AG09319 (cell line): ENCODE measurements around the gene LZTS2.

Source experiments
- DNase-seq: peaks from one replicate; pipeline ENCODE4 v3.0.0-alpha.2; 2010; ENCODE audit warnings: low read depth; ENCODE audit errors: extremely low read depth
- TF ChIP-seq, protein P1 (sequence below): IDR thresholded peaks from 2 replicates; pipeline ENCODE4 v1.5.1; 2011; ENCODE audit warnings: low read depth, mild to moderate bottlenecking, inconsistent platforms, low read length, moderate library complexity

The LZTS2 gene

DNA sequence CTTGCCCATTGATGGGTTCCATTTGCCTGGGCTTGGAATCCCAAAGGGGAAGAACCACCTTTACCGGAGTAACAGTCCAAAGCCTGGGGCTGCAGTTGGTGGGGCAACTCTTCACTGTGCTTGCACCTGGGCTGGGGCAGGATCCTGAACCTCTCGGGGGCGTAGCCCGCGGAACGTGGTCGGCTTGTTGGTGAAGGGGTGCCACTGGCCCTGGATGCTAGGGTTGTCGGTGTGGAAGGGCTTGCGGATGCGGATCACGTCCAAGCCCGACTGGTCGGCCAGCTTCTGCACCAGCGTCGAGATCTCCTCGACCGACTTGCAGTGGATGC is 13.0 kb upstream of the LZTS2 start:
- no peak for DNase-seq
- TF ChIP-seq, protein P1, sequence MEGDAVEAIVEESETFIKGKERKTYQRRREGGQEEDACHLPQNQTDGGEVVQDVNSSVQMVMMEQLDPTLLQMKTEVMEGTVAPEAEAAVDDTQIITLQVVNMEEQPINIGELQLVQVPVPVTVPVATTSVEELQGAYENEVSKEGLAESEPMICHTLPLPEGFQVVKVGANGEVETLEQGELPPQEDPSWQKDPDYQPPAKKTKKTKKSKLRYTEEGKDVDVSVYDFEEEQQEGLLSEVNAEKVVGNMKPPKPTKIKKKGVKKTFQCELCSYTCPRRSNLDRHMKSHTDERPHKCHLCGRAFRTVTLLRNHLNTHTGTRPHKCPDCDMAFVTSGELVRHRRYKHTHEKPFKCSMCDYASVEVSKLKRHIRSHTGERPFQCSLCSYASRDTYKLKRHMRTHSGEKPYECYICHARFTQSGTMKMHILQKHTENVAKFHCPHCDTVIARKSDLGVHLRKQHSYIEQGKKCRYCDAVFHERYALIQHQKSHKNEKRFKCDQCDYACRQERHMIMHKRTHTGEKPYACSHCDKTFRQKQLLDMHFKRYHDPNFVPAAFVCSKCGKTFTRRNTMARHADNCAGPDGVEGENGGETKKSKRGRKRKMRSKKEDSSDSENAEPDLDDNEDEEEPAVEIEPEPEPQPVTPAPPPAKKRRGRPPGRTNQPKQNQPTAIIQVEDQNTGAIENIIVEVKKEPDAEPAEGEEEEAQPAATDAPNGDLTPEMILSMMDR: no peak

DNA sequence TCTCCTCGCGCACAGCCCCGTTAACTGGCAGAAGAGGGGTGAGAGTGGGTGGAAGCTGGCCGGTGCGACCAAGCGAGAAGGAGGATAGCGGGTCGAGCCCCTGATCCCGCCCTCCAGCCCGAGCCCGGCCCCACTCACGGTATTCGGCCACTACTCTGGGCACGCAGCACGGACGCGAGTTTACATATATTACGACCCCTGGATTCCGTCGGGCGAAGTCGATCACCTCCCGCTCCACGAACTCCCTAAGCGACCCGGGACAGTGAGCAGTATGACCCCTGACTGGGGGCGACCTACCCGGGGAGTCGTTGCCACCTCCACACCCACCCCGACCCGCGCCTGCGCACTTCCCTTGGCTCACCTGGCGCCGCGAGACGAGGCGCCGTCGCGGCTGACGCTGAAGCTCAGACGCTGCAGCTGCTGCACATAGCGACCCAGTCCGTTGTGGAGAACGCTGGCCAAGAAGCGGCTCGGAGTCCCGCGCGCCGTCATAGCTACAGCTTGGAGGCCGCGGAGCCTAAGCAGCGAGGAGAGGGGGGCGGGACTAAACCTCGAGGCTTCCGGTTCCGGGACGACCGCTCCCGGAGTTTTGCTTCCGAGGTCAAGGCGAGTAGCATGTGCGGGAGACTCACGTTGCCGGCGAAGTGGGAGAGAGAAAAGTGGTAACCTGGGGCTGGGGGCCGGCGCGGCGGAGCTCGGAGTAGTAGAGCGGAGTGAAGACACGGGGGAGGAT is 12.5 kb upstream of the LZTS2 start, which contains the start of the genes MRPL43 and TWNK:
MRPL43 (minus strand) TSS at position 546 of the 733 bp plus-strand sequence; CDS start at position 492, 54 bp downstream.
TWNK (plus strand) TSS at position 592 of the 733 bp plus-strand sequence. CDS start 668 bp downstream, outside the sequence.
- DNase-seq: no peak
- TF ChIP-seq, protein P1: no peak

DNA sequence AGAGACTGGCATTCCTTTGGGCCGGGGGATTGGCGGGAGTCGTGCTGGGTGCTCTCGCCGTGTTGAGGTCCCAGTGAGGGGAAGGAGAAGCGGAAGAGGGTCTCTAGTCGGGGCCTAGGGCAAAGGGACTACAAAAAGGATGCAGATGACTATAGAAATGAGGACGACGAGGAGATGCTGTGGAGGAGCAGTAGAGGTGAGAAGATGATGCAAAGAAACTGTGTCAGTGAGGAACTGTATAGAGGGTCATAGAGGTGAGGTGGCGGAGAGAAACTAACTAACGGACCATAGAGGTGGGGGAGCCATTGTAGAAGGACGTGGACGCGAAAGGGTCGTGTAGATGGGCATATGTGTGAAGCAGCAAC is 11.9 kb upstream of the LZTS2 start:
- TF ChIP-seq, protein P1: no peak
- DNase-seq: no peak

DNA sequence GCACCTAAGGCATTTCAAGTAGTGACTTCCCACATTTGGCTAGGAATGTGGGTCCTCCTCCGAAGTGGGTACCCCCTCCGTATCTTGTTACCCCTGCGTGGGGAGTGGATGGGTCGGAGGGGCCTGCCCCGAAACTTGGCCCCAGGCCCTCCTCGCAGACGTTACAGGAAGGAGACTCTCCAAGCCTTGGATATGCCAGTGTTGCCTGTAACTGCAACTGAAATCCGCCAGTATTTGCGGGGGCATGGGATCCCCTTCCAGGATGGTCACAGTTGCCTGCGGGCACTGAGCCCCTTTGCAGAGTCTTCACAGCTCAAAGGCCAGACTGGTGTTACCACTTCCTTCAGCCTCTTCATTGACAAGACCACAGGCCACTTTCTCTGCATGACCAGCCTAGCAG is 11.4 kb upstream of the LZTS2 start:
- TF ChIP-seq, protein P1: no peak
- no peak for DNase-seq

DNA sequence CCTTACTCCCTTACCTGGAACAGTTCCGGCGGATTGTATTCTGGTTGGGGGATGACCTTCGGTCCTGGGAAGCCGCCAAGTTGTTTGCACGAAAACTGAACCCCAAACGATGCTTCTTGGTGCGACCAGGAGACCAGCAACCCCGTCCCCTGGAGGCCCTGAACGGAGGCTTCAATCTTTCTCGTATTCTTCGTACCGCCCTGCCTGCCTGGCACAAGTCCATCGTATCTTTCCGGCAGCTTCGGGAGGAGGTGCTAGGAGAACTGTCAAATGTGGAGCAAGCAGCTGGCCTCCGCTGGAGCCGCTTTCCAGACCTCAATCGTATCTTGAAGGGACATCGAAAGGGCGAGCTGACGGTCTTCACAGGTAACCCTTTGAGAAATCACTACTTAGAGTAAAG is 10.5 kb upstream of the LZTS2 start:
- no peak for DNase-seq
- TF ChIP-seq, protein P1: no peak

DNA sequence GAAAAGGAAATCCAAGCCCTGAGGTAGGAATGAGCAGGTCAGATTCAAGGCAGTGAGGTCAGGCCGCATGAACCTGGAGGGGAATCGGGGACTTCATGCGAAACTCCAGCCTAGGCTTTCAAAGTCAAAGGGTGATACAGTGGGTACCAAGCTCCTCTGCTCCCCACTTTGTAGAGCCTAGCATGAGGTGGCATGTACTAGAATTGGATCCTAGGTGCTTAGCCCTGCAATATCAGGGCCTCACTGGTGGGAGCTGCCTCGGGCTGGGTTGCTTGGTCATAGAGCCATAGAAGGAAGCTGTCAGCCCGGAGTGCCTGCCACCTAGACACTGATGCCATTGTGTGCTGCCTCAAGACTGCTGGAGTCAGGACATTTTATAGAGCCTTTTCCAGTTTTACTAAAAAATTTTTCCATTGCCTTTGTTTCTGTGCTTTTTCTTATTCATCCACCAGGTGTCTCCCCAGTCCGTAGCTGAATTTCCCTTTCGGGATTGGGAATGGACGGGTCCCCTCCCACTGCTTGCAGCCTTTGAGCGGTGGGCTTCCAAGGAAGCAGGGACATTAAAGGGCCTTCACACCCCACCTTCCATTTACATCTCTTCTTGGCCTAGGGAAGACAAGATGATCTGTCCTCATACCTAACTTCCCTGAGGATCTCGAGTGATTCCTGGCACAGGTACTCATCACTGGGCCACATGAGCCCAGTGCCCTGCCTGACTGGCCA is 5.5 kb upstream of the LZTS2 start:
- no peak for DNase-seq
- TF ChIP-seq, protein P1: peak; percentile 73

DNA sequence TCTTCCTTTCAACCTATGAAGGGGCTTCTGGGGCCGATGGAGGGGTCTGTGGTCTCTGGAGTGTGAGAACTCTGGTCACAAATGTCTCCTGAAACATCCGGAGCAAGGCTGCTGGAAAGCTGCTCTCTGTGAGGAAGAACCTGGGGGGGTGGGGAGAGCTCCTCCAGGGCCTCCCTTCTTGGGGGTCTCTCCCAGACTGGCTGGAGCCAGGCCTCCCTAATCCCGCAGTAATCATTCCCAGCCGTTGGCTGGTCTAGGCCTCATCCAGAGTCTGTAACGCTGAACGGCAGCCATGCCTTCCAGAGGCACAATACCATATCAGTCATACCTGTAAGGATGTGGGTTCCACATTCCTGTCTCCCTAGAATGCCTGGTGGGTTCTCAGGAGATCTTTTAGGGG is 4.4 kb upstream of the LZTS2 start:
- TF ChIP-seq, protein P1: no peak

More for the DNA sequence above, 4.4 kb upstream of the LZTS2 start:
- DNase-seq: no peak
